Stomach (tissue), 4 donors: ENCODE results near the gene RNF115.
"Not testable (repeated sequence)": the region's sequence is repeated elsewhere in the genome, so short reads cannot be mapped to it uniquely, and the experiment has no call there.

Experiments
- EP300 ChIP-seq: sonication (generic); formaldehyde crosslinking; IDR thresholded peaks from one replicate; pipeline ENCODE4 v1.6.1; 2017; ENCODE audit warnings: antibody characterized with exemption
- POLR2A ChIP-seq, 4 donors: fragments of 450-650 bp; IDR thresholded peaks; one replicate each; pipeline ENCODE4 v1.6.1; 2016; ENCODE audit warnings: antibody characterized with exemption in 4 of 4, control low read depth in 2 of 4, mild to moderate bottlenecking in 1 of 4, moderate library complexity in 1 of 4
- POLR2AphosphoS5 ChIP-seq, 3 donors: sonication (generic); formaldehyde crosslinking; IDR thresholded peaks; one replicate each; pipeline ENCODE4 v1.6.1; 2016; ENCODE audit warnings: antibody characterized with exemption in 3 of 3
- TF ChIP-seq, protein P1 (sequence below), 7 experiments: fragments of 450-650 bp in 4 of 7; fragments of 200-600 bp in 3 of 7; sonication (generic) in 3 of 7; IDR thresholded peaks; one replicate each; pipeline ENCODE4 v1.5.1; 2016 to 2019; ENCODE audit warnings: antibody characterized with exemption in 7 of 7, control low read depth in 2 of 7, mild to moderate bottlenecking in 1 of 7

DNA sequence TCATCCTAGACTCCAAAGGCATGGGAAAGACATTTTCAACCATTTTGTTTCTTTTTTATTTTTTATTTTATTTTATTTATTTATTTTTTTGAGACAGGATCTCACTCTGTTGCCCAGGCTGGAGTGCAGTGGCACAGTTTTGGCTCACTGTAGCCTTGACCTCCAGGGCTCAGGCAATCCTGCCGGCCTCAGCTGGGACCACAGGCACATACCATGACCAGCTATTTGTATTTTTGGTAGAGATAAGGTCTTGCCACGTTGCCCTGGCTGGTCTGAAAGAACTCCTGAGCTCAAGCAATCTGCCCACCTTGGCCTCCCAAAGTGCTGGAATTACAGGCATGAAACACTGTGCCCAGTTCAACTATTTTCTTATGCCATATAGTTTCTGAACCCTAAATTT lies 32.0 kb downstream of the RNF115 start:
- not testable (repeated sequence) for TF ChIP-seq POLR2A (IDR thresholded peaks at IDR 0.05); POLR2AphosphoS5 (IDR thresholded peaks at IDR 0.05); EP300
- TF ChIP-seq, protein P1, sequence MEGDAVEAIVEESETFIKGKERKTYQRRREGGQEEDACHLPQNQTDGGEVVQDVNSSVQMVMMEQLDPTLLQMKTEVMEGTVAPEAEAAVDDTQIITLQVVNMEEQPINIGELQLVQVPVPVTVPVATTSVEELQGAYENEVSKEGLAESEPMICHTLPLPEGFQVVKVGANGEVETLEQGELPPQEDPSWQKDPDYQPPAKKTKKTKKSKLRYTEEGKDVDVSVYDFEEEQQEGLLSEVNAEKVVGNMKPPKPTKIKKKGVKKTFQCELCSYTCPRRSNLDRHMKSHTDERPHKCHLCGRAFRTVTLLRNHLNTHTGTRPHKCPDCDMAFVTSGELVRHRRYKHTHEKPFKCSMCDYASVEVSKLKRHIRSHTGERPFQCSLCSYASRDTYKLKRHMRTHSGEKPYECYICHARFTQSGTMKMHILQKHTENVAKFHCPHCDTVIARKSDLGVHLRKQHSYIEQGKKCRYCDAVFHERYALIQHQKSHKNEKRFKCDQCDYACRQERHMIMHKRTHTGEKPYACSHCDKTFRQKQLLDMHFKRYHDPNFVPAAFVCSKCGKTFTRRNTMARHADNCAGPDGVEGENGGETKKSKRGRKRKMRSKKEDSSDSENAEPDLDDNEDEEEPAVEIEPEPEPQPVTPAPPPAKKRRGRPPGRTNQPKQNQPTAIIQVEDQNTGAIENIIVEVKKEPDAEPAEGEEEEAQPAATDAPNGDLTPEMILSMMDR (IDR thresholded peaks at IDR 0.05) = not testable (repeated sequence)
